ENCODE results near the gene MYLK4. TPM values are rescaled to one million over a fixed set of nuclear protein-coding genes. Genes with fewer than 3 reads are reported as not detected.

Gene MYLK4
- polyA plus RNA-seq, 1 experiment = 0.21 TPM

GRCh38 chr6:2756687-2757224 lies 6.0 kb upstream of the MYLK4 start:
- Histone ChIP-seq H3K4me3 (ENCODE audit: low read depth, low read length) (no peak overlapping the region), H3K27me3 (ENCODE audit: control insufficient read depth, insufficient read depth, low read length) (no peaks in the 10 kb centered on the region), H3K36me3 (ENCODE audit: control insufficient read depth, insufficient read depth, low read length) (no peaks in the 10 kb centered on the region)
- TF ChIP-seq CTCF (IDR thresholded peaks at IDR 0.05; ENCODE audit: insufficient read depth, low read depth, low read length) = no peak
- DNase-seq (ENCODE audit: low read depth) = no peak
- POLR2A ChIA-PET = no interaction called here
- CTCF ChIA-PET = interaction anchor here (1.1 to 1.2 kb wide), 2 partner anchors 9 to 18 kb away, joined by 3 read pairs; no protein-coding TSS in a partner anchor

GRCh38 chr6:2756241-2756640 lies 5.5 kb upstream of the MYLK4 start:
- CTCF ChIA-PET = interaction anchor here (1.1 to 1.2 kb wide), 2 partner anchors 10 to 18 kb away, joined by 3 read pairs; no protein-coding TSS in a partner anchor
- no peaks in the 10 kb centered on the region for H3K27me3 ChIP-seq (ENCODE audit: control insufficient read depth, insufficient read depth, low read length)
- DNase-seq (ENCODE audit: low read depth) = no peak
- no peak for TF ChIP-seq CTCF (IDR thresholded peaks at IDR 0.05; ENCODE audit: insufficient read depth, low read depth, low read length)
- no peaks in the 10 kb centered on the region for H3K36me3 ChIP-seq (ENCODE audit: control insufficient read depth, insufficient read depth, low read length)
- no peak overlapping the region for H3K4me3 ChIP-seq (ENCODE audit: low read depth, low read length)
- POLR2A ChIA-PET = no interaction called here

- no peaks in the 10 kb centered on the region for H3K27me3 ChIP-seq (ENCODE audit: control insufficient read depth, insufficient read depth, low read length)
- DNase-seq (ENCODE audit: low read depth) = no peak
- POLR2A ChIA-PET = no interaction called here
- H3K36me3 ChIP-seq (ENCODE audit: control insufficient read depth, insufficient read depth, low read length) = no peaks in the 10 kb centered on the region
- H3K4me3 ChIP-seq (ENCODE audit: low read depth, low read length) = no peak overlapping the region
- CTCF ChIA-PET = interaction anchor here (1.2 kb wide), 1 partner anchor 17 kb away, joined by 3 read pairs; no protein-coding TSS in a partner anchor
- no peak for TF ChIP-seq CTCF (IDR thresholded peaks at IDR 0.05; ENCODE audit: insufficient read depth, low read depth, low read length)
Observed at GRCh38 chr6:2755456-2755855, 4.7 kb upstream of the MYLK4 start.

GRCh38 chr6:2754911-2755310 lies 4.2 kb upstream of the MYLK4 start:
- no peaks in the 10 kb centered on the region for H3K27me3 ChIP-seq (ENCODE audit: control insufficient read depth, insufficient read depth, low read length)
- TF ChIP-seq CTCF (IDR thresholded peaks at IDR 0.05; ENCODE audit: insufficient read depth, low read depth, low read length) = no peak
- H3K36me3 ChIP-seq (ENCODE audit: control insufficient read depth, insufficient read depth, low read length) = no peaks in the 10 kb centered on the region
- POLR2A ChIA-PET = no interaction called here
- no peak for DNase-seq (ENCODE audit: low read depth)
- CTCF ChIA-PET = no interaction called here
- H3K4me3 ChIP-seq (ENCODE audit: low read depth, low read length) = no peak overlapping the region

- no peak for TF ChIP-seq CTCF (IDR thresholded peaks at IDR 0.05; ENCODE audit: insufficient read depth, low read depth, low read length)
- Histone ChIP-seq H3K4me3 (ENCODE audit: low read depth, low read length) (no peak overlapping the region), H3K27me3 (ENCODE audit: control insufficient read depth, insufficient read depth, low read length) (no peaks in the 10 kb centered on the region), H3K36me3 (ENCODE audit: control insufficient read depth, insufficient read depth, low read length) (no peaks in the 10 kb centered on the region)
- DNase-seq (ENCODE audit: low read depth) = no peak
- POLR2A ChIA-PET = no interaction called here
- CTCF ChIA-PET = no interaction called here
Observed at GRCh38 chr6:2754393-2754792, 3.7 kb upstream of the MYLK4 start.
